ENCODE data around the gene IL16. TPM values are rescaled to one million over a fixed set of nuclear protein-coding genes. Genes with fewer than 3 reads are reported as not detected.

The IL16 gene
- polyA plus RNA-seq, 2 of the 4 experiments (the other 2 are of a cell fraction) = 0.09 TPM; not detected in 1

DNA sequence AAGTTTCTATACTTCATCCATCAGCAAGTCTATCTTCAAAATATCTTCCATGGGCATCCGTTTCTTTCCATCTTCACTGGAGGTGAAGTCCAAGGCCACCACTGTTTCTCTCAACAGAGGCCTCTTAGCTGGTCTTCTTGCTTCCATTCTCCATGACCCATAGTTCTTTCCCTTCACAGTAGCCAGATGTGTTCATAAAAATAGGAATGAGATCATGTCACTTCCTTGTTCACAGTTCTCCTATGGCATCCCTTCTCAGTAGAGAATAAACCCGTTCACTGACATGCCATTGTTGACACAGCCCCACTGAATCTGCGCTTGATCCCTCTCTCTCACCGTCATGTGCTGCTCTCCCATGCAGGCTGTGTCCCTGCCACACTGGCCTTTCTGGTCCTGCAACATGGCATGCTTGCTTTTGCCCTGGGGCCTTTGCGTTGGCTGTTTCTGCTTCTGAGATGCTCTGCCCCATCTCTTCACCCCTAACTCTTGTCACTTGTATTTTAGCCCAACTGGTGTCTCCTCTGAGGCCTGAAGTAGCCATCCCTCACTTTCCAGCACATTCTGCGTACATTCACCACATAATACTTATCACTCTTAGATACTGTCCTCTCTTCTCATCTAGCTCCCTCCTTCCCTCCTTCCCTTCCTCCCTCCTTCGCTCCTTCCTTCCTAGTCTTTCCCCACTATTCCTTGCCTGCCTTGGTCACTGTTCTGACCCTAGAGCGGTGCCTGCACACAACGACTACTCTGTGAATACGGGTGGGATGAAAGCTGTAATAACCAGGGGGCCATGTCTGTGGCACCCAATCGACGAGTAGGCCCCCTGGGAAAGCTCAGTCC is 85.3 kb downstream of the IL16 start:
- FAIRE-seq (no peak), ATAC-seq (no peak), DNase-seq (ENCODE audit: low read depth in 1 of 2, low spot score in 1 of 2) (no peak)
- ChIA-PET CTCF (interaction anchor here (0.7 to 20.2 kb wide), 5 partner anchors 7 to 128 kb away, joined by 3 to 361 read pairs (median 22); no protein-coding TSS in a partner anchor), POLR2A (no interaction called here)
- peaks cover 6% of the 10 kb centered on the region; the same call in 2 of the 3 replicates for H3K9me3 ChIP-seq
- no peaks in the 10 kb centered on the region for H3K4me1 ChIP-seq
- 57% methylated on average over 12 of the region's 12 CpGs for WGBS (ENCODE audit: missing lambda C conversion rate)
- H3K4me2 ChIP-seq = no peak overlapping the region
- no peak for TF ChIP-seq SMC3 (IDR thresholded peaks at IDR 0.05)
- TF ChIP-seq TFCP2L1 (CRISPR knock-in tag; IDR thresholded peaks at IDR 0.05) = no peak
- no peak for TF ChIP-seq EHMT2 (IDR thresholded peaks at IDR 0.05; ENCODE audit: low read depth)
- TF ChIP-seq SREBF2 (IDR thresholded peaks at IDR 0.05) = no peak
- TF ChIP-seq, protein P1, sequence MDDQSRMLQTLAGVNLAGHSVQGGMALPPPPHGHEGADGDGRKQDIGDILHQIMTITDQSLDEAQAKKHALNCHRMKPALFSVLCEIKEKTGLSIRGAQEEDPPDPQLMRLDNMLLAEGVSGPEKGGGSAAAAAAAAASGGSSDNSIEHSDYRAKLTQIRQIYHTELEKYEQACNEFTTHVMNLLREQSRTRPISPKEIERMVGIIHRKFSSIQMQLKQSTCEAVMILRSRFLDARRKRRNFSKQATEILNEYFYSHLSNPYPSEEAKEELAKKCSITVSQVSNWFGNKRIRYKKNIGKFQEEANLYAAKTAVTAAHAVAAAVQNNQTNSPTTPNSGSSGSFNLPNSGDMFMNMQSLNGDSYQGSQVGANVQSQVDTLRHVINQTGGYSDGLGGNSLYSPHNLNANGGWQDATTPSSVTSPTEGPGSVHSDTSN (IDR thresholded peaks at IDR 0.05) = no peak
- TF ChIP-seq, protein P2, sequence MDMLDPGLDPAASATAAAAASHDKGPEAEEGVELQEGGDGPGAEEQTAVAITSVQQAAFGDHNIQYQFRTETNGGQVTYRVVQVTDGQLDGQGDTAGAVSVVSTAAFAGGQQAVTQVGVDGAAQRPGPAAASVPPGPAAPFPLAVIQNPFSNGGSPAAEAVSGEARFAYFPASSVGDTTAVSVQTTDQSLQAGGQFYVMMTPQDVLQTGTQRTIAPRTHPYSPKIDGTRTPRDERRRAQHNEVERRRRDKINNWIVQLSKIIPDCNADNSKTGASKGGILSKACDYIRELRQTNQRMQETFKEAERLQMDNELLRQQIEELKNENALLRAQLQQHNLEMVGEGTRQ (IDR thresholded peaks at IDR 0.05) = no peak
- no peak for TF ChIP-seq GATA3 (IDR thresholded peaks at IDR 0.05; ENCODE audit: borderline replicate concordance)
- no peak for TF ChIP-seq CHD4 (IDR thresholded peaks at IDR 0.05; ENCODE audit: borderline replicate concordance)
- no peak for TF ChIP-seq CBX2 (IDR thresholded peaks at IDR 0.05; ENCODE audit: borderline replicate concordance, low read depth)
- TF ChIP-seq JUN (IDR thresholded peaks at IDR 0.05) = no peak
- no peak for TF ChIP-seq MAFK (IDR thresholded peaks at IDR 0.05; ENCODE audit: partially characterized antibody)
- TF ChIP-seq ZFP36 (IDR thresholded peaks at IDR 0.05; ENCODE audit: borderline replicate concordance, partially characterized antibody) = no peak
- no peak for TF ChIP-seq RNF2 (IDR thresholded peaks at IDR 0.05; ENCODE audit: borderline replicate concordance, low read depth)
- TF ChIP-seq, protein P3, sequence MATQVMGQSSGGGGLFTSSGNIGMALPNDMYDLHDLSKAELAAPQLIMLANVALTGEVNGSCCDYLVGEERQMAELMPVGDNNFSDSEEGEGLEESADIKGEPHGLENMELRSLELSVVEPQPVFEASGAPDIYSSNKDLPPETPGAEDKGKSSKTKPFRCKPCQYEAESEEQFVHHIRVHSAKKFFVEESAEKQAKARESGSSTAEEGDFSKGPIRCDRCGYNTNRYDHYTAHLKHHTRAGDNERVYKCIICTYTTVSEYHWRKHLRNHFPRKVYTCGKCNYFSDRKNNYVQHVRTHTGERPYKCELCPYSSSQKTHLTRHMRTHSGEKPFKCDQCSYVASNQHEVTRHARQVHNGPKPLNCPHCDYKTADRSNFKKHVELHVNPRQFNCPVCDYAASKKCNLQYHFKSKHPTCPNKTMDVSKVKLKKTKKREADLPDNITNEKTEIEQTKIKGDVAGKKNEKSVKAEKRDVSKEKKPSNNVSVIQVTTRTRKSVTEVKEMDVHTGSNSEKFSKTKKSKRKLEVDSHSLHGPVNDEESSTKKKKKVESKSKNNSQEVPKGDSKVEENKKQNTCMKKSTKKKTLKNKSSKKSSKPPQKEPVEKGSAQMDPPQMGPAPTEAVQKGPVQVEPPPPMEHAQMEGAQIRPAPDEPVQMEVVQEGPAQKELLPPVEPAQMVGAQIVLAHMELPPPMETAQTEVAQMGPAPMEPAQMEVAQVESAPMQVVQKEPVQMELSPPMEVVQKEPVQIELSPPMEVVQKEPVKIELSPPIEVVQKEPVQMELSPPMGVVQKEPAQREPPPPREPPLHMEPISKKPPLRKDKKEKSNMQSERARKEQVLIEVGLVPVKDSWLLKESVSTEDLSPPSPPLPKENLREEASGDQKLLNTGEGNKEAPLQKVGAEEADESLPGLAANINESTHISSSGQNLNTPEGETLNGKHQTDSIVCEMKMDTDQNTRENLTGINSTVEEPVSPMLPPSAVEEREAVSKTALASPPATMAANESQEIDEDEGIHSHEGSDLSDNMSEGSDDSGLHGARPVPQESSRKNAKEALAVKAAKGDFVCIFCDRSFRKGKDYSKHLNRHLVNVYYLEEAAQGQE (IDR thresholded peaks at IDR 0.05) = no peak
- TF ChIP-seq MYC (IDR thresholded peaks at IDR 0.05; ENCODE audit: borderline replicate concordance, low read length) = no peak
- TF ChIP-seq EP300 (IDR thresholded peaks at IDR 0.05) = no peak
- TF ChIP-seq EHF (CRISPR knock-in tag; IDR thresholded peaks at IDR 0.05) = no peak
- TF ChIP-seq POLR2AphosphoS2 (conservative IDR thresholded peaks at IDR 0.05; ENCODE audit: low read length) = no peak
- TF ChIP-seq HOXA7 (CRISPR knock-in tag; IDR thresholded peaks at IDR 0.05) = no peak
- TF ChIP-seq PHF8 (IDR thresholded peaks at IDR 0.05; ENCODE audit: borderline replicate concordance, low read depth) = no peak
- no peak overlapping the region for H3K4me3 ChIP-seq
- H3K27ac ChIP-seq = no peak overlapping the region

DNA sequence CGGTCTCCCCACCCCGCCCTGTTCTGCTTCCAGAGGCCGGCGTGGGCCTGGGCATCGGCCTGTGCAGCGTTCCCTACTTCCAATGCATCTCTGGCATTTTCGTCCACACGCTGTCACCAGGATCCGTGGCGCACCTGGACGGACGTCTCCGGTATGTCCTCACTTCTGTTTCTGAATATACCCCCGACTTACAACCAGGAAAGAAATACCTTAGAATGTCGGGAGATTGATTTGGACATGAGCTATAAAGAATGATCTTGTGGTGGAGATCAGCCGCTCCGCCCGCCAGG is 85.9 kb downstream of the IL16 start:
- H3K4me1 ChIP-seq = no peaks in the 10 kb centered on the region
- ChIA-PET POLR2A (no interaction called here), CTCF (interaction anchor here (0.7 to 20.2 kb wide), 5 partner anchors 8 to 118 kb away, joined by 3 to 361 read pairs (median 22); no protein-coding TSS in a partner anchor)
- no peak for FAIRE-seq
- no peak overlapping the region for H3K4me2 ChIP-seq
- no peak for DNase-seq (ENCODE audit: low read depth in 1 of 2, low spot score in 1 of 2)
- no peak for ATAC-seq
- WGBS (ENCODE audit: missing lambda C conversion rate) = 66% methylated on average over 18 of the region's 18 CpGs
- peaks cover under 1% of the 10 kb centered on the region; the same call in 1 of the 3 replicates for H3K9me3 ChIP-seq
- no peak overlapping the region for H3K4me3 ChIP-seq
- H3K27ac ChIP-seq = no peak overlapping the region
- no peak for TF ChIP-seq KDM5A (IDR thresholded peaks at IDR 0.05)
- no peak for TF ChIP-seq ZFP36 (IDR thresholded peaks at IDR 0.05; ENCODE audit: borderline replicate concordance, partially characterized antibody)
- TF ChIP-seq ZC3H11A (IDR thresholded peaks at IDR 0.05) = no peak
- no peak for TF ChIP-seq POLR2A (IDR thresholded peaks at IDR 0.05; ENCODE audit: low read length)
- TF ChIP-seq NFE2L2 (conservative IDR thresholded peaks at IDR 0.05; ENCODE audit: low read length) = no peak
- TF ChIP-seq MAFK (IDR thresholded peaks at IDR 0.05; ENCODE audit: partially characterized antibody) = no peak
- no peak for TF ChIP-seq SREBF2 (IDR thresholded peaks at IDR 0.05)
- TF ChIP-seq HOXB13 (CRISPR knock-in tag; IDR thresholded peaks at IDR 0.05; ENCODE audit: low read depth) = no peak
- TF ChIP-seq FOSL2 (IDR thresholded peaks at IDR 0.05) = no peak
- no peak for TF ChIP-seq FOSL2 (CRISPR knock-in tag; IDR thresholded peaks at IDR 0.05)
